ENCODE data around the gene NPIPB8.

DNA sequence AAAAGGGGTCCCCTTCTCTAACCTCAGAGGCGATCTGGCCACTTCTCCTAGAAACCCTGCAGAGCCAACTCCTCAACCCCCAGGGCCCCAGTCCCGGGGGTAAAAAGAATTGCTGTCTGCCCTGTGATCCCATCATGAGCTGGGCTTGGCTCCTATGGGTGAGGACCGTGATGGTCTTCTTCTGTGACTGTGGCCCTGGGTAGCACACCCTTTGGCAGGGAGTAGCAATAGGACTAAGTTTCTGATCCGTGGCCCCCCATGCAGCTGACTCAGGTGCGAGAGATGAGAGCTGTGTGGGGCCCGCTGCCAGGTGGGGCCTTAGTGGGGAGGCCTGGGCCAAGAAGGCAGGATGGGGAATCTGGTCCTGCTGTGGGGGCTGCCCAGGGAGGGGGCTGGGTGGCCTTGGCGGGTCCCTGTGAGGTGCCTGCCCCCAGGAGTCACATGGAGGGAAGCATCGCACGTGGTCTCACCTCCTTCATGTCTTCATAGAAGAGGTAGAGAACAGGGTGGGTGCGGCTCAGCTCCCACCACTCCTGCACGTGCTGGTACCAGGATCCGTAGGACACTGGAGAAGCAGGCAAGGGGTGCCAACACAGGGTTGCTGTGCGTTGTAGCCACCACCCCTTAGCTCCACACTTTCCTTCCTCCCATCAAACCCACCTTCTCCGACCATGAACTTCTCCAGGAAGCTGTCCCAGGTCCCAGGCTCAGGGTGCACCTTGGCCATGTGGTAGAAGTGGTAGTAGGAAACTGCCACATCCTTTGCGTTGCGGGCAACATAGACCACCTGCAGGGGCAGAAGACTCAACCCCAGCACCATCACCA lies 31.4 kb upstream of the NPIPB8 start:
- TF ChIP-seq CTCF (conservative IDR thresholded peaks at IDR 0.05 in 1 of 2, IDR thresholded peaks at IDR 0.05 in 1 of 2; ENCODE audit: low read depth in 1 of 2, low read length in 2 of 2) (no peak), EZH2 (IDR thresholded peaks at IDR 0.05; ENCODE audit: low read length, missing control alignments) (no peak)
